Choroid plexus epithelial cell (primary cell): ENCODE data around the gene KCNJ12.
"Not testable (repeated sequence)": the region's sequence is repeated elsewhere in the genome, so short reads cannot be mapped to it uniquely, and the experiment has no call there.

Experiments
- DNase-seq: peaks from one replicate; pipeline ENCODE4 v3.0.0-alpha.2; 2010; ENCODE audit warnings: low read depth
- H3K4me3 ChIP-seq: 2 replicates; pipeline ENCODE4 v1.5.1; 2011; ENCODE audit warnings: low read depth, mild to moderate bottlenecking, control low read depth, low read length, moderate library complexity
- TF ChIP-seq, protein P1 (sequence below): conservative IDR thresholded peaks from 2 replicates; pipeline ENCODE4 v1.5.1; 2011; ENCODE audit warnings: low read depth, mild to moderate bottlenecking, control low read depth, inconsistent platforms, low read length, moderate library complexity

KCNJ12 gene

GRCh38 chr17:21422311-21423189 is 46.4 kb downstream of the KCNJ12 start:
- H3K4me3 ChIP-seq, DNase-seq: not testable (repeated sequence)

DNA sequence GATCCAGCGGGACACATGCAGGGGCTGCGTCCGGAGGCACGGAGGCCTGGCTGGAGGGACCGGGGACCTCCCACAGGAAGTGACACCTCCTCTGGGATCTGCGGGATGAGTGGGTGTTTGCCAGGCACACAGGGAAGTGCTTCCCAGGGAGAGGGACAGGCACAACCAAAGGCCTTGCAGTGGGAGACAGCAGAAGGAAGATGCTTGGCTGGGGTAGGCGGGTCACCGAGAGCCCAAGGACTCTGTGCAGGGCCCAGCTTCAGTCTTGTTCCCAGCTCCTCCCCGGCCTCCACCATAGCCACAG is 47.0 kb downstream of the KCNJ12 start:
- not testable (repeated sequence) for H3K4me3 ChIP-seq, DNase-seq

DNA sequence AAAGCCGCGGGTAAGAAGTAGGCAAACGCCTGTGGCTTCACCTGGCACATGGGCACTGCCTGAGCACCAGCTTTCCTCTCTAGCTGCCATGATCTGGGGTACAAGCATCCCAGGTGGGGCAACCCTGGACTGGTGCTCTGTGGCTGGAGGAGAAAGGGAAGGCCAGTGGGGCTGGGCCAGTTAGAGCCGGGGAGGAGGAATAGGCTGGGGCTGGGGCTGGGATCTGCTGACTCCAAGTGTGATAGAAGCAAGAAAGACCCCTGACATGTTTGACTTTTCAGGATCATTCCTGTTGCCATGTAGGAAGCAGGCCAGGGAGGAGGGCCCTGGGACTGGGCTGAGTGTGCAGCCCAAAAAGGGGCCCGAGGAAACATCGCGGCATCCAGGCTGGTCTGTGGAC is 48.5 kb downstream of the KCNJ12 start:
- not testable (repeated sequence) for DNase-seq, H3K4me3 ChIP-seq

- H3K4me3 ChIP-seq = no peak overlapping the region
- TF ChIP-seq, protein P1, sequence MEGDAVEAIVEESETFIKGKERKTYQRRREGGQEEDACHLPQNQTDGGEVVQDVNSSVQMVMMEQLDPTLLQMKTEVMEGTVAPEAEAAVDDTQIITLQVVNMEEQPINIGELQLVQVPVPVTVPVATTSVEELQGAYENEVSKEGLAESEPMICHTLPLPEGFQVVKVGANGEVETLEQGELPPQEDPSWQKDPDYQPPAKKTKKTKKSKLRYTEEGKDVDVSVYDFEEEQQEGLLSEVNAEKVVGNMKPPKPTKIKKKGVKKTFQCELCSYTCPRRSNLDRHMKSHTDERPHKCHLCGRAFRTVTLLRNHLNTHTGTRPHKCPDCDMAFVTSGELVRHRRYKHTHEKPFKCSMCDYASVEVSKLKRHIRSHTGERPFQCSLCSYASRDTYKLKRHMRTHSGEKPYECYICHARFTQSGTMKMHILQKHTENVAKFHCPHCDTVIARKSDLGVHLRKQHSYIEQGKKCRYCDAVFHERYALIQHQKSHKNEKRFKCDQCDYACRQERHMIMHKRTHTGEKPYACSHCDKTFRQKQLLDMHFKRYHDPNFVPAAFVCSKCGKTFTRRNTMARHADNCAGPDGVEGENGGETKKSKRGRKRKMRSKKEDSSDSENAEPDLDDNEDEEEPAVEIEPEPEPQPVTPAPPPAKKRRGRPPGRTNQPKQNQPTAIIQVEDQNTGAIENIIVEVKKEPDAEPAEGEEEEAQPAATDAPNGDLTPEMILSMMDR = no peak
- DNase-seq = no peak
Observed at GRCh38 chr17:21425321-21425720, 49.2 kb downstream of the KCNJ12 start.

- no peak overlapping the region for H3K4me3 ChIP-seq
- DNase-seq = no peak
- TF ChIP-seq, protein P1 = no peak
Observed at GRCh38 chr17:21425736-21426135, 49.6 kb downstream of the KCNJ12 start.

DNA sequence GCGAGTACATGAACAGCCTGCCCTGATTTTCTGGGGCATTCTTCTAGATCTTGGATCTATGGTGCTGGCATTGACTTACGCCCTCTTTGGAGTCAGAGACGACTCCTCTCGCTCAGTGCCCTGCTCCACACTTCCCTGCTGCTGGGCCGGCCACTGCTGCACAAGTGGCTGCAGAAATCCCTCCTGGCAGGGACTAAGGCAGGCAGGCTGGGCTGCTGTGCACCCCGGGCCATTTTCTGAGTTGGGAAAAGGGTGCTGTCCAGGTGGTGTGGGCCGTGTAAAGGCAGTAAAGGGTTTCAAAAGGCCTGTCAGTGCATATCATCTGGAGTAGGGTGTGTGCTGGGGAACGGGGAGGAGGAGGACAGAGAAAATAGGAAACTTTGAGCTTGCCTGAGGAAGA is 50.1 kb downstream of the KCNJ12 start:
- not testable (repeated sequence) for DNase-seq, H3K4me3 ChIP-seq

DNA sequence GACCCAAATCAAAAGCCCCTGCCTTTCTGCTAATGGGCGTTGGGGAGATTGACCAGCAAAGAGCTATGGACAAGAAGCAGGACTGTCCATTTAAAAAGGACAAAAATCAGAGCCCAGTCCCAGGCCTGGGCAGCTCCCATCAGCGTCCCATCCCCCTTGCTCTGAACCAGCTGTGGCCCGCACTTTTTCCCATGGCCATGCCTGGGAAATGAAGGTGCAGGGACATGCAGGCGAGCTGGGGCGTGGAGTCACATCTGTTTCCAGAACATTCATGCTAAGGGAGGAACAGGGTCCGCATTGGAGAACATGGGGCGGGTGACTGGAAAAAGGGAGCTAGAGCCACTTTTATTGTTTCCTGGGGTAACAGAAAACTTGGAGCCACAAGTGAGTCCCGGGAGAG is 50.7 kb downstream of the KCNJ12 start:
- DNase-seq, H3K4me3 ChIP-seq: not testable (repeated sequence)

GRCh38 chr17:21427727-21428126 is 51.6 kb downstream of the KCNJ12 start:
- not testable (repeated sequence) for H3K4me3 ChIP-seq, DNase-seq

DNA sequence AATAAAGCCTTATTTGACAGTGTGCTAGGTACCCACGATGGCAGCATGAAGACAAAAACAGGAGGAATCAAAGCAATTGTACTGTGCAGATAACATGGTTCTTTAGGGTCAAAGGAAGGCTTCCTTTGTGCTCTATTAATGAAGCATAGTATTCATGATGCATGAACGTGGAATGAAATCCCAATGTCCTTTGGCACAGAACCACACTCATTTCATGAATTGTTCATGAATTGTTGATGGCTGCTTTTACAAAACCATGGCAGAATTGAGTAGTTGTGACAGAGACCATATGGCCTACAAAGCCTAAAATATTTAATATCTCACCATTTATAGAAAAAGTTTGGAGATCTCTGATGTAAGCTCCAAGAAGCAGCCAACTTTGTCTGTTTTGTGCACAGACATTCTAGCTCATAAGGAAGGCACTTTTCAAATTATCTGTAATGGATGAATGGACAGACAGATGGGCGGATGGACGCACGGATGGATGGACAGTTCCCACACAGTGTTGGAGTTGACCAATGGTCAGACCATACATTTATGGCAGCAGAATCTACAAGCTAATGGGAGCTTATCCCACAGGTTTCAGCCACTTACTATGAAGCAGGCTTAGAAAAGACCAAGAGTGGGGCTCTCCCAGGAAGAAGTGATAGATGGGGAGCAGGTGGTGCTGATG is 52.7 kb downstream of the KCNJ12 start:
- not testable (repeated sequence) for DNase-seq, H3K4me3 ChIP-seq

GRCh38 chr17:21429921-21430628 is 53.9 kb downstream of the KCNJ12 start:
- not testable (repeated sequence) for H3K4me3 ChIP-seq
- DNase-seq = peak; percentile 16

DNA sequence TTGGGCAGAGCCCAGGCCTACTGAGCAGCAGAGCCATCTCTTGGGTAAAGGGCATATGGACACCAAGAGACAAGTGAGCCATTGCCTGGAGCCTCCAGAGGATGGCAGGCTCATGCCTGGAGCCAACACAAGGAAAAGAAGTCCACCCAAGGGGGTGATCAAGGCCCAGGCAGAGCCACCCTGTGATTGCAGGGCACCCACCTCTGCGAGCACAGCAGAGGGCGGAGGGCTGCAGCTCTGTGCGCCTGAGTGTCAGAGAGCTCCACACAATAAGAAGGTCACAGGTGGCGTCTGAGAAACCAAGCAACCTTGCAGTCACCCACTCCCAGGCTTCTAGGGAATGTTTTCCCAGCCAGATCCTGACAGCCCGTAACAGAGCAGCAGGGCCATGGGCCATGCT is 57.8 kb downstream of the KCNJ12 start:
- not testable (repeated sequence) for H3K4me3 ChIP-seq, DNase-seq

DNA sequence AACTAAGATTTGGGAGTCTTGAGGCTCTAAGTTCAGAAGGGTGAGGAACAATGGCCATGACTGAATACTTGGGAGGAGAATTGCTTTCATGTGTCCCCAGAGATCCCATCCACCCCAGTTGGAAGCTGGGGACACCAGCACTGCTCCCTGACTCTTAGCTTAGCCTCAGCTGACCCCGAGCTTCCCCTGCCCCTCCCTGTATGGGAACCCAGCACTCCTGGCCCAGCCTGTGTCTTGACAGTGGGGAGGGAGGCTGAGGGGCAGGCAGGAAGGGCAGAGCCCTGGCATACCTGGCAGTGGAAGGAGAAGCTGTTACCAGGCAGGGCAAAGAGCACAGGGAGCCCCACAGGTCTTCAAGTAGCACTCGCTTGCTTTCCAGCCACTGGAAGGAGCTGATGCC is 58.8 kb downstream of the KCNJ12 start:
- H3K4me3 ChIP-seq, DNase-seq: not testable (repeated sequence)

- not testable (repeated sequence) for DNase-seq, H3K4me3 ChIP-seq
Observed at GRCh38 chr17:21436481-21436880, 60.3 kb downstream of the KCNJ12 start.

DNA sequence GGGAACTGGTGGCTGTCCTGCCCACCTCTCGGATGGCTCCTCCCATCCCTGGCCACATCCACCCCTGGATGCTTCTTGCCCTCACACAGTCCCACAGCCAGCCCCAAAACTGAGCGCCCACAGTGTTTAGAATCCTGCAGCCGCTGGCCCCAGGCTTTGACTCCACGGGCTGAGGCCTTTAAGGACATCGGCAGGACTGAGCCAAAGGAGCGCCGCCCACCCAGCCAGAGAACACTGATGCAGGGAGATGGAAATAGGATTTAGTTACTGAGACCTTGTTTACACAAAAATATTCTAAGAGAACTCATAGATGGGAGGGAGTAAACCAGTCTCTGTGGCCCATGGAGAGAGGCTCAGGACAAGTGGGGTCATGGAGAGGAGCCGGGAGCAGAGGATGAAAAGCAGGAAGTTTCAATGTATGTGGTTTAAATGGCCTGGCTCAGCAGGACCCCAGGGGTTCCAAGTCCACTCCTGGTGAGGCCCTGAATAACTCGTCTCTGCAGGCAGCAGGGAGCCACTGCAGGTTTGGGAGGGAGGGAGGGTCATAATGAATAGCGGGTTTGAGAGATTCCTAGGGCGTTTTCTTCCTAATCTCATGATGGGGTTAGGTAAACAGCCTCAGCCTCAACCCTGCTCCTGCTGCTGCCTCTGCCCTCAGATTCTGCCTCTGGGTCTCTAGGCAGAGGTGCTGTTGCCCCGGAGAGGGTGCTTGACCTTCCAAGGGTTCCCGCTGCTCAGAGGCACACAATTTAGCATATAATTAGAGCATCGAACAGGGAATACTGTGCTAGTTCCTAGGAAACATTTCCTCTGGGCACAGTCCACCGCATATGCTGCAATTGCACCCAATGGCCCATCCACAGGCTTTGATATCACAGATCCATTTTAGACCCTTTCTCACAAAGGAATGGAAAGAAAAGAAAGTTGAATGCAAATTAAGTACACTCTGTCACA is 61.0 kb downstream of the KCNJ12 start:
- not testable (repeated sequence) for DNase-seq

GRCh38 chr17:21438316-21439014 is 62.3 kb downstream of the KCNJ12 start:
- DNase-seq, H3K4me3 ChIP-seq: not testable (repeated sequence)

More for the DNA sequence above, 61.0 kb downstream of the KCNJ12 start:
- not testable (repeated sequence) for H3K4me3 ChIP-seq
